ENCODE measurements around the gene CFDP1.

The CFDP1 gene

GRCh38 chr16:75310541-75310940 is 122.8 kb downstream of the CFDP1 start:
- no peak overlapping the region for H3K4me3 ChIP-seq (ENCODE audit: control insufficient read depth, low read depth, low read length)
- DNase-seq (ENCODE audit: low read depth), result no peak
- TF ChIP-seq CTCF (conservative IDR thresholded peaks at IDR 0.05; ENCODE audit: control insufficient read depth, insufficient read depth, low read depth, low read length), result no peak

GRCh38 chr16:75309899-75310430 is 123.3 kb downstream of the CFDP1 start:
- DNase-seq (ENCODE audit: low read depth), result no peak
- TF ChIP-seq CTCF (conservative IDR thresholded peaks at IDR 0.05; ENCODE audit: control insufficient read depth, insufficient read depth, low read depth, low read length), result no peak
- no peak overlapping the region for H3K4me3 ChIP-seq (ENCODE audit: control insufficient read depth, low read depth, low read length)

GRCh38 chr16:75309156-75309555 is 124.1 kb downstream of the CFDP1 start:
- H3K4me3 ChIP-seq (ENCODE audit: control insufficient read depth, low read depth, low read length), result no peak overlapping the region
- DNase-seq (ENCODE audit: low read depth), result no peak
- TF ChIP-seq CTCF (conservative IDR thresholded peaks at IDR 0.05; ENCODE audit: control insufficient read depth, insufficient read depth, low read depth, low read length), result no peak

GRCh38 chr16:75308011-75308410 is 125.3 kb downstream of the CFDP1 start:
- DNase-seq (ENCODE audit: low read depth), result no peak
- no peak for TF ChIP-seq CTCF (conservative IDR thresholded peaks at IDR 0.05; ENCODE audit: control insufficient read depth, insufficient read depth, low read depth, low read length)
- no peak overlapping the region for H3K4me3 ChIP-seq (ENCODE audit: control insufficient read depth, low read depth, low read length)

- no peak overlapping the region for H3K4me3 ChIP-seq (ENCODE audit: control insufficient read depth, low read depth, low read length)
Measured at GRCh38 chr16:75307506-75307905, 125.8 kb downstream of the CFDP1 start.

GRCh38 chr16:75306099-75306762 is 127.1 kb downstream of the CFDP1 start:
- DNase-seq (ENCODE audit: low read depth), result peak; percentile 24
- no peak overlapping the region for H3K4me3 ChIP-seq (ENCODE audit: control insufficient read depth, low read depth, low read length)
- no peak for TF ChIP-seq CTCF (conservative IDR thresholded peaks at IDR 0.05; ENCODE audit: control insufficient read depth, insufficient read depth, low read depth, low read length)

More at GRCh38 chr16:75307506-75307905, 125.8 kb downstream of the CFDP1 start:
- no peak for TF ChIP-seq CTCF (conservative IDR thresholded peaks at IDR 0.05; ENCODE audit: control insufficient read depth, insufficient read depth, low read depth, low read length)
- DNase-seq (ENCODE audit: low read depth), result no peak
